ENCODE results near the gene CEP135.

CEP135 gene

DNA sequence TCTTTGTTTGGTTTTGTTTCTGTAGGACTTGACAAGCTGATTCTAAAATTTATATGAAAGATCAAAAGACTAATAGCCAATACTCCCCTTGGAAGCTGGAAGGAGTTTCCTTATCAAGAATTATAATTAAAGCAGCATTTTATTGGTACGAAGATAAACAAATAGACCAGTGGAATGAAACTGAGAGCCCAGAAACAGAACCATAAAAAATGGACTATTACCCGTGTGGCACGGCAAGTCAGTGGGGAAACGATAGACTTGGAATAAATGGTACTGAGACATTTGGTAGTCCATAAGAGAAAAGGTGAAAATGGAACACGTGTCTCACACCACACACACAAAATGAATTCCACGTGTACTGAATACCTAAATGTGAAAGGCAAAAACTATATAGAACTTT is 42.4 kb upstream of the CEP135 start:
- TF ChIP-seq, protein P1, sequence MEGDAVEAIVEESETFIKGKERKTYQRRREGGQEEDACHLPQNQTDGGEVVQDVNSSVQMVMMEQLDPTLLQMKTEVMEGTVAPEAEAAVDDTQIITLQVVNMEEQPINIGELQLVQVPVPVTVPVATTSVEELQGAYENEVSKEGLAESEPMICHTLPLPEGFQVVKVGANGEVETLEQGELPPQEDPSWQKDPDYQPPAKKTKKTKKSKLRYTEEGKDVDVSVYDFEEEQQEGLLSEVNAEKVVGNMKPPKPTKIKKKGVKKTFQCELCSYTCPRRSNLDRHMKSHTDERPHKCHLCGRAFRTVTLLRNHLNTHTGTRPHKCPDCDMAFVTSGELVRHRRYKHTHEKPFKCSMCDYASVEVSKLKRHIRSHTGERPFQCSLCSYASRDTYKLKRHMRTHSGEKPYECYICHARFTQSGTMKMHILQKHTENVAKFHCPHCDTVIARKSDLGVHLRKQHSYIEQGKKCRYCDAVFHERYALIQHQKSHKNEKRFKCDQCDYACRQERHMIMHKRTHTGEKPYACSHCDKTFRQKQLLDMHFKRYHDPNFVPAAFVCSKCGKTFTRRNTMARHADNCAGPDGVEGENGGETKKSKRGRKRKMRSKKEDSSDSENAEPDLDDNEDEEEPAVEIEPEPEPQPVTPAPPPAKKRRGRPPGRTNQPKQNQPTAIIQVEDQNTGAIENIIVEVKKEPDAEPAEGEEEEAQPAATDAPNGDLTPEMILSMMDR (conservative IDR thresholded peaks at IDR 0.05; ENCODE audit: low read depth, low read length) = no peak
- Histone ChIP-seq H3K36me3 (ENCODE audit: insufficient read depth) (no peaks in the 10 kb centered on the region), H3K4me2 (no peak overlapping the region), H4K20me1 (ENCODE audit: insufficient read depth) (no peaks in the 10 kb centered on the region), H3K79me2 (ENCODE audit: insufficient read depth, low read depth) (no peaks in the 10 kb centered on the region), H3K9ac (no peak overlapping the region), H3K4me1 (ENCODE audit: low read depth, poor library complexity, severe bottlenecking) (peaks cover 9% of the 10 kb centered on the region), H3K27me3 (ENCODE audit: insufficient read depth, low read depth) (no peaks in the 10 kb centered on the region), H3K4me3 (IDR thresholded peaks at IDR 0.05; ENCODE audit: insufficient read depth, low read depth, low read length) (no peak overlapping the region), H2AFZ (ENCODE audit: low read depth) (no peak overlapping the region), H3K27ac (no peak overlapping the region)

DNA sequence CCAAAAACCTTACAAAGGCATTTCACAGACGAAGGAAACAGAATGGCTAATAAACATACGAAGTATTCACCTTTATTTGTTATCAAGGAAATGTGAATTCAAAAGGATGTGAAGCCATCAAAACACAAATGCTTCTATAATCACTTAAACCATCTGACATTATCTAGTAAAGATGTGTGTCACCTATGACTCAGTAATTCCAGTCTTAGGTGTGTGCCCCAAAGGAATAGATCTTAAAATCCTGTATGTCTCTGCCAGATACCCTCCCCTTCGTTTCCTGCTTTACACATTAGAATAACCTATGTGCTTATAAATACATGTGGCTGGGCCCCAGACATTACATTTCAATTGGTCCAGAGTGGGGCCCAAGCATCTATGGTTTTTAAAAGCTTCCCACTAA is 41.8 kb upstream of the CEP135 start:
- H3K36me3 ChIP-seq (ENCODE audit: insufficient read depth) = no peaks in the 10 kb centered on the region
- H3K79me2 ChIP-seq (ENCODE audit: insufficient read depth, low read depth) = no peaks in the 10 kb centered on the region
- peaks cover 9% of the 10 kb centered on the region for H3K4me1 ChIP-seq (ENCODE audit: low read depth, poor library complexity, severe bottlenecking)
- no peak overlapping the region for H3K9ac ChIP-seq
- TF ChIP-seq, protein P1 (conservative IDR thresholded peaks at IDR 0.05; ENCODE audit: low read depth, low read length) = no peak
- no peak overlapping the region for H2AFZ ChIP-seq (ENCODE audit: low read depth)
- H3K27me3 ChIP-seq (ENCODE audit: insufficient read depth, low read depth) = no peaks in the 10 kb centered on the region
- H3K27ac ChIP-seq = no peak overlapping the region
- H4K20me1 ChIP-seq (ENCODE audit: insufficient read depth) = no peaks in the 10 kb centered on the region
- no peak overlapping the region for H3K4me3 ChIP-seq (IDR thresholded peaks at IDR 0.05; ENCODE audit: insufficient read depth, low read depth, low read length)
- peak overlapping the region; percentile 33 for H3K4me2 ChIP-seq

DNA sequence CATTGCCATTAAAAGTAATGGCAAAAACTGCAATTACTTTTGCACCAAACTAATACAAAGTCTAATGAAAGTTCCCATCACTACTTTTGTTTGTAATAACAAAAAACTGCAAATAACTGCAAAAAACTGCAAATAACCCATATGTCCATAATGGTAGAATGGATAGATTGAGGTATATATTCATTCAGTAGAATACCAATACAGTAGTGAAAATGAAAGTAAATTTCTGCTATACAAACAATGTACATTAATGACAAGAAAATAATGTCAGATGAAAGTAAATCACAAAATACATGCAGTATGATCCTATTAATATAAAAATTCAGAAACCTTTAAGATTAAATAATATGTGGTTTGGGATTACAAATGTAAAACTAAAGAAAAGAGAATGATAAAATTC is 41.3 kb upstream of the CEP135 start:
- Histone ChIP-seq H3K27ac (no peak overlapping the region), H3K36me3 (ENCODE audit: insufficient read depth) (no peaks in the 10 kb centered on the region), H3K4me1 (ENCODE audit: low read depth, poor library complexity, severe bottlenecking) (peaks cover 9% of the 10 kb centered on the region), H2AFZ (ENCODE audit: low read depth) (no peak overlapping the region), H4K20me1 (ENCODE audit: insufficient read depth) (no peaks in the 10 kb centered on the region), H3K79me2 (ENCODE audit: insufficient read depth, low read depth) (no peaks in the 10 kb centered on the region), H3K27me3 (ENCODE audit: insufficient read depth, low read depth) (no peaks in the 10 kb centered on the region), H3K4me2 (peak overlapping the region; percentile 33), H3K4me3 (IDR thresholded peaks at IDR 0.05; ENCODE audit: insufficient read depth, low read depth, low read length) (no peak overlapping the region), H3K9ac (no peak overlapping the region)
- TF ChIP-seq, protein P1 (conservative IDR thresholded peaks at IDR 0.05; ENCODE audit: low read depth, low read length) = no peak

DNA sequence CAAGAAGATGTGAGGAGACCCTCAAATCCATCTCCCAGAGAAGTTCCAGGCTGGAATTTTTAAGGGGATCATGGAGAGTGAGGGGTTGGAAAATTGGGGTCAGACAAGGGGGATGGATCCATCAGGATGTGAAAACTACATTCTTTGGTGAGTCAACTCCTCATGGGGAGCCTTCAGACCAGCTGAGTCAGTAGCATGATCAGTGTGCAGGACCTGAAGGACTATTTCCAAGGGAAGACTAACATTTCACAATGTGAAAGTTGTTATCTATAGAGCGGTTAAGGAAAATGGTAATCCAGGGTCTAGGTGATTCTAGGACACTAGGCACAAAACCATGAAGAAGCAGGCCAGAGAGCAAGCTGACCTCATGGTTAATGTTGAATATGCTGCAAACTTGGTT is 38.6 kb upstream of the CEP135 start:
- Histone ChIP-seq H3K9ac (no peak overlapping the region), H2AFZ (ENCODE audit: low read depth) (no peak overlapping the region), H3K4me3 (IDR thresholded peaks at IDR 0.05; ENCODE audit: insufficient read depth, low read depth, low read length) (no peak overlapping the region), H3K4me2 (no peak overlapping the region), H3K79me2 (ENCODE audit: insufficient read depth, low read depth) (no peaks in the 10 kb centered on the region), H3K27me3 (ENCODE audit: insufficient read depth, low read depth) (no peaks in the 10 kb centered on the region), H4K20me1 (ENCODE audit: insufficient read depth) (no peaks in the 10 kb centered on the region), H3K4me1 (ENCODE audit: low read depth, poor library complexity, severe bottlenecking) (peaks cover 9% of the 10 kb centered on the region), H3K27ac (no peak overlapping the region), H3K36me3 (ENCODE audit: insufficient read depth) (no peaks in the 10 kb centered on the region)
- TF ChIP-seq, protein P1 (conservative IDR thresholded peaks at IDR 0.05; ENCODE audit: low read depth, low read length) = no peak
